Neural cell (in vitro differentiated cells): ENCODE data around the gene MND1. TPM values are rescaled to one million over a fixed set of nuclear protein-coding genes. Genes with fewer than 3 reads are reported as not detected.

ENCODE experiments used
- H2AFZ ChIP-seq: fragments of 200-600, 300-800 bp; sonication (generic), shearing (Covaris generic); 2 replicates; pipeline ENCODE4 v1.6.0; 2014; ENCODE audit warnings: low read depth, mild to moderate bottlenecking, antibody characterized with exemption, low read length, moderate library complexity
- H3F3A ChIP-seq: fragments of 200-600 bp; shearing (Covaris generic); 2 replicates; pipeline ENCODE4 v1.6.1; 2016; ENCODE audit warnings: mild to moderate bottlenecking, moderate library complexity, mixed read lengths, antibody characterized with exemption, low read length; ENCODE audit not compliant: insufficient read depth, poor library complexity, severe bottlenecking
- H3K27ac ChIP-seq: fragments of 200-600, 300-800 bp; sonication (generic), shearing (Covaris generic); 2 replicates; pipeline ENCODE4 v1.5.1; 2014; ENCODE audit warnings: mild to moderate bottlenecking, low read length, moderate library complexity
- H3K27me3 ChIP-seq: fragments of 300-800, 200-600 bp; sonication (generic), shearing (Covaris generic); 2 replicates; pipeline ENCODE4 v1.6.0; 2014; ENCODE audit warnings: mild to moderate bottlenecking, low read depth, low read length, moderate library complexity; ENCODE audit not compliant: insufficient read depth
- H3K36me3 ChIP-seq: fragments of 300-800, 200-600 bp; sonication (generic), shearing (Covaris generic); 2 replicates; pipeline ENCODE4 v1.5.1; 2014; ENCODE audit warnings: mild to moderate bottlenecking, antibody characterized with exemption, low read length, moderate library complexity; ENCODE audit not compliant: insufficient read depth
- H3K4me2 ChIP-seq: fragments of 300-800, 200-600 bp; sonication (generic), shearing (Covaris generic); 2 replicates; pipeline ENCODE4 v1.6.0; 2014; ENCODE audit warnings: mild to moderate bottlenecking, low read length
- H3K4me3 ChIP-seq: fragments of 300-800, 200-600 bp; sonication (generic), shearing (Covaris generic); 2 replicates; pipeline ENCODE4 v1.5.1; 2014; ENCODE audit warnings: mild to moderate bottlenecking, low read length, moderate library complexity
- H3K79me2 ChIP-seq: fragments of 200-600 bp; shearing (Covaris generic); replicated peaks from 2 replicates; pipeline ENCODE4 v1.6.0; 2014; ENCODE audit warnings: mild to moderate bottlenecking, low read length, moderate library complexity; ENCODE audit not compliant: insufficient read depth
- H3K9ac ChIP-seq: fragments of 300-800, 200-600 bp; sonication (generic), shearing (Covaris generic); 2 replicates; pipeline ENCODE4 v1.6.1; 2016; ENCODE audit warnings: mild to moderate bottlenecking, low read length, mixed read lengths
- H3K9me2 ChIP-seq: fragments of 200-600 bp; shearing (Covaris generic); 2 replicates; pipeline ENCODE4 v1.6.1; 2016; ENCODE audit warnings: mild to moderate bottlenecking, low read length, mixed read lengths; ENCODE audit not compliant: insufficient read depth
- H3K9me3 ChIP-seq: fragments of 200-600, 300-800 bp; sonication (generic), shearing (Covaris generic); 2 replicates; pipeline ENCODE4 v1.6.1; 2016; ENCODE audit warnings: mild to moderate bottlenecking, mixed run types, low read length, moderate library complexity, mixed read lengths
- H4K20me1 ChIP-seq: fragments of 200-600 bp; shearing (Covaris generic); 2 replicates; pipeline ENCODE4 v1.6.1; 2016; ENCODE audit warnings: mild to moderate bottlenecking, mixed run types; ENCODE audit not compliant: insufficient read depth
- CTCF ChIP-seq: fragments of 450-650 bp; IDR thresholded peaks from 2 replicates; pipeline ENCODE4 v1.5.1; 2014; ENCODE audit warnings: antibody characterized with exemption, mild to moderate bottlenecking, moderate library complexity; ENCODE audit not compliant: poor library complexity, severe bottlenecking
- EP300 ChIP-seq: fragments of 450-650 bp; conservative IDR thresholded peaks from 2 replicates; pipeline ENCODE4 v1.6.1; 2014; ENCODE audit warnings: antibody characterized with exemption, mild to moderate bottlenecking, moderate library complexity; ENCODE audit not compliant: poor library complexity, severe bottlenecking
- EZH2 ChIP-seq: fragments of 200-600, 300-800 bp; shearing (Covaris generic), sonication (generic); IDR thresholded peaks from 2 replicates; pipeline ENCODE4 v1.6.1; 2014; ENCODE audit warnings: antibody characterized with exemption, low read length, borderline replicate concordance, mild to moderate bottlenecking; ENCODE audit not compliant: insufficient read depth, poor library complexity, severe bottlenecking
- MXI1 ChIP-seq: fragments of 450-650 bp; conservative IDR thresholded peaks from 2 replicates; pipeline ENCODE4 v1.6.1; 2014; ENCODE audit warnings: antibody characterized with exemption, mild to moderate bottlenecking; ENCODE audit not compliant: poor library complexity, severe bottlenecking
- POLR2AphosphoS5 ChIP-seq: IDR thresholded peaks from 2 replicates; pipeline ENCODE4 v1.6.1; 2012
- RAD21 ChIP-seq: fragments of 450-650 bp; conservative IDR thresholded peaks from 2 replicates; pipeline ENCODE4 v1.6.1; 2014; ENCODE audit warnings: antibody characterized with exemption, mild to moderate bottlenecking, moderate library complexity
- REST ChIP-seq: IDR thresholded peaks from 2 replicates; pipeline ENCODE4 v1.6.1; 2012; ENCODE audit warnings: borderline replicate concordance
- SMC3 ChIP-seq: fragments of 450-650 bp; conservative IDR thresholded peaks from 2 replicates; pipeline ENCODE4 v1.6.1; 2014; ENCODE audit warnings: antibody characterized with exemption, mild to moderate bottlenecking, moderate library complexity; ENCODE audit not compliant: poor library complexity
- TAF1 ChIP-seq: IDR thresholded peaks from 2 replicates; pipeline ENCODE4 v1.6.1; 2012; ENCODE audit warnings: low read depth
- polyA plus RNA-seq: library from polyadenylated mRNA; depleted of rRNA; stranded (reverse); fragments of >200 nt; gene quantifications from 2 replicates; pipeline ENCODE4 v1.2.3, GENCODE V29; 2014

MND1 gene
- polyA plus RNA-seq, 1 donor from 2014 or later, result 5.6 TPM

- Histone ChIP-seq H3K27ac (no peak overlapping the region), H2AFZ (no peak overlapping the region), H3K9me3 (no peaks in the 10 kb centered on the region), H3K79me2 (peaks cover 83% of the 10 kb centered on the region), H3K9ac (no peak overlapping the region), H3K9me2 (no peaks in the 10 kb centered on the region), H3K36me3 (peaks cover 34% of the 10 kb centered on the region), H3F3A (peaks cover 5% of the 10 kb centered on the region), H4K20me1 (no peaks in the 10 kb centered on the region), H3K4me3 (no peak overlapping the region), H3K4me2 (no peak overlapping the region), H3K27me3 (no peaks in the 10 kb centered on the region)
- no peak for TF ChIP-seq EZH2
- no peak for TF ChIP-seq TAF1
- no peak for TF ChIP-seq POLR2AphosphoS5
- no peak for TF ChIP-seq RAD21
- no peak for TF ChIP-seq SMC3
- TF ChIP-seq EP300, result no peak
- no peak for TF ChIP-seq CTCF
- no peak for TF ChIP-seq REST
- TF ChIP-seq MXI1, result no peak
These were observed 48.3 kb upstream of the MND1 start for GRCh38 chr4:153296040-153296823.

- Histone ChIP-seq H2AFZ (no peak overlapping the region), H3F3A (peaks cover 5% of the 10 kb centered on the region), H3K9ac (no peak overlapping the region), H4K20me1 (no peaks in the 10 kb centered on the region), H3K4me3 (no peak overlapping the region), H3K9me2 (no peaks in the 10 kb centered on the region), H3K9me3 (no peaks in the 10 kb centered on the region), H3K4me2 (no peak overlapping the region), H3K27me3 (no peaks in the 10 kb centered on the region), H3K36me3 (peaks cover 34% of the 10 kb centered on the region), H3K27ac (no peak overlapping the region), H3K79me2 (peaks cover 83% of the 10 kb centered on the region)
- no peak for TF ChIP-seq POLR2AphosphoS5
- TF ChIP-seq RAD21, result no peak
These were observed 47.4 kb upstream of the MND1 start for GRCh38 chr4:153297116-153297515.
